OCI-LY1 (cell line): ENCODE measurements around the gene P2RY6.

Source experiments
- H2AFZ ChIP-seq: fragments of 200-600 bp; sonication (generic), shearing (Covaris generic); 2 replicates; pipeline ENCODE4 v1.6.0; 2014; ENCODE audit warnings: antibody characterized with exemption, mild to moderate bottlenecking, low read length
- H3F3A ChIP-seq: fragments of 200-600 bp; sonication (generic), shearing (Covaris generic); 2 replicates; pipeline ENCODE4 v1.6.0; 2014; ENCODE audit warnings: mild to moderate bottlenecking, antibody characterized with exemption, low read length, moderate library complexity; ENCODE audit not compliant: insufficient read depth
- H3K27ac ChIP-seq: fragments of 200-600 bp; sonication (generic); 2 replicates; pipeline ENCODE4 v1.5.1; 2014; ENCODE audit warnings: low read length, mixed run types, mild to moderate bottlenecking, low read depth; ENCODE audit not compliant: poor library complexity, severe bottlenecking
- H3K27me3 ChIP-seq: fragments of 200-600 bp; sonication (generic); 2 replicates; pipeline ENCODE4 v1.6.0; 2014; ENCODE audit warnings: antibody characterized with exemption, mild to moderate bottlenecking, low read length, moderate library complexity; ENCODE audit not compliant: insufficient read depth
- H3K36me3 ChIP-seq: fragments of 200-600 bp; sonication (generic); 2 replicates; pipeline ENCODE4 v1.6.1; 2014; ENCODE audit warnings: mild to moderate bottlenecking, antibody characterized with exemption, low read length, moderate library complexity, mixed read lengths; ENCODE audit not compliant: insufficient read depth
- H3K4me1 ChIP-seq: fragments of 200-600 bp; sonication (generic); 2 replicates; pipeline ENCODE4 v1.5.1; 2014; ENCODE audit warnings: mild to moderate bottlenecking, low read length, moderate library complexity; ENCODE audit not compliant: insufficient read depth, severe bottlenecking
- H3K4me2 ChIP-seq: fragments of 200-600 bp; sonication (generic), shearing (Covaris generic); 2 replicates; pipeline ENCODE4 v1.6.1; 2014; ENCODE audit warnings: low read length
- H3K4me3 ChIP-seq: fragments of 200-600 bp; sonication (generic); 2 replicates; pipeline ENCODE4 v1.5.1; 2014; ENCODE audit warnings: low read length, low read depth, mild to moderate bottlenecking, mixed read lengths; ENCODE audit not compliant: poor library complexity, severe bottlenecking
- H3K79me2 ChIP-seq: fragments of 200-600 bp; shearing (Covaris generic); 2 replicates; pipeline ENCODE4 v1.6.1; 2016; ENCODE audit warnings: mixed run types, low read length, mixed read lengths; ENCODE audit not compliant: insufficient read depth
- H3K9ac ChIP-seq: fragments of 200-600 bp; sonication (generic), shearing (Covaris generic); 2 replicates; pipeline ENCODE4 v1.6.1; 2014; ENCODE audit warnings: mild to moderate bottlenecking, low read length, mixed read lengths
- H3K9me2 ChIP-seq: fragments of 200-600 bp; sonication (generic), shearing (Covaris generic); 2 replicates; pipeline ENCODE4 v1.6.1; 2014; ENCODE audit warnings: low read depth, mild to moderate bottlenecking, low read length, mixed read lengths
- H3K9me3 ChIP-seq: fragments of 200-600 bp; shearing (Covaris generic); 2 replicates; pipeline ENCODE4 v1.6.1; 2014; ENCODE audit warnings: low read length, mixed read lengths
- H4K20me1 ChIP-seq: fragments of 200-600 bp; sonication (generic), shearing (Covaris generic); 2 replicates; pipeline ENCODE4 v1.6.0; 2016; ENCODE audit warnings: mild to moderate bottlenecking, low read length; ENCODE audit not compliant: insufficient read depth
- EZH2 ChIP-seq: fragments of 200-600 bp; sonication (generic), shearing (Covaris generic); IDR thresholded peaks from 2 replicates; pipeline ENCODE4 v1.8.0; 2017; ENCODE audit warnings: borderline replicate concordance, mixed run types, mild to moderate bottlenecking, antibody characterized with exemption, low read length, moderate library complexity, mixed read lengths
- TF ChIP-seq, protein P1 (sequence below): fragments of 200-600 bp; sonication (generic), shearing (Covaris generic); IDR thresholded peaks from 2 replicates; pipeline ENCODE4 v1.5.1; 2017; ENCODE audit warnings: mild to moderate bottlenecking, antibody characterized with exemption, low read length, moderate library complexity, mixed read lengths

P2RY6 gene

DNA sequence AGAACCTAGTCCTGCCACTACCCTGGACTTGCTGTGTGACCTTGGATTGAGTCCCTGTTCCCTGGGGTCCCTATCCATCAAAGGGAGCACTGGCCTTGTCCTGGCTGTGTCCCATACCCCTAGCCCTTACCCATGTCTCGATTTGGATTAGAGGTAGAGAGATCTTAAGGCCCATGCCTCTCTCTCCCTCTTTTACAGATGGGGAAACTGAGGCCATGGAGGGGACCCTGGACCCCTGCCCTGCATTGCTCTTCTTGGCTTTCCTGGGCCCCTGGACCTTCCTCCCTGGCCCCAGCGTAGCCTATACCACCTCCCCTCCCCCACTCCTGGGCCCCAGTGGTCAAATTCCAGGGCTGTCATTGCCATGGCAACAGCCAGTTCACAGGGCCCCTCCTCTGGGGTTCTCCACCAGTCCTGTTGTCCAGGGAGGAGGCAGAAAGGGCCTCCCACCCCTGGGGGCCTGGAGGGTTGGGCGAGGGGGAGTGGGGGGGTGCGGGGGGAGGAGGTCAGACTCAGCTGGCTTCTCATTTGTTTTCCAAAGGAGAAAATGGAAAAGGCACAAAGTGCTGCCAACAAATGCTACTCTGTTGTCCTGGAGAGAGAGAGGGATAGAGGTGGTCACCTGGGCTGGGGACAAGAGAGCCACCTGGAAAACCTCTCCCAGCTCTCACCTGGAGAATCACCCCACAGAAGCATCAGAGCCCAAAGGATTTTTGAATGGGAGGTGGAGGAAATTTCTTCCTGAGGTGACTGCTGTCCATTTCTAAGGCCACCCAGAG lies 59.2 kb downstream of the P2RY6 start:
- TF ChIP-seq, protein P1, sequence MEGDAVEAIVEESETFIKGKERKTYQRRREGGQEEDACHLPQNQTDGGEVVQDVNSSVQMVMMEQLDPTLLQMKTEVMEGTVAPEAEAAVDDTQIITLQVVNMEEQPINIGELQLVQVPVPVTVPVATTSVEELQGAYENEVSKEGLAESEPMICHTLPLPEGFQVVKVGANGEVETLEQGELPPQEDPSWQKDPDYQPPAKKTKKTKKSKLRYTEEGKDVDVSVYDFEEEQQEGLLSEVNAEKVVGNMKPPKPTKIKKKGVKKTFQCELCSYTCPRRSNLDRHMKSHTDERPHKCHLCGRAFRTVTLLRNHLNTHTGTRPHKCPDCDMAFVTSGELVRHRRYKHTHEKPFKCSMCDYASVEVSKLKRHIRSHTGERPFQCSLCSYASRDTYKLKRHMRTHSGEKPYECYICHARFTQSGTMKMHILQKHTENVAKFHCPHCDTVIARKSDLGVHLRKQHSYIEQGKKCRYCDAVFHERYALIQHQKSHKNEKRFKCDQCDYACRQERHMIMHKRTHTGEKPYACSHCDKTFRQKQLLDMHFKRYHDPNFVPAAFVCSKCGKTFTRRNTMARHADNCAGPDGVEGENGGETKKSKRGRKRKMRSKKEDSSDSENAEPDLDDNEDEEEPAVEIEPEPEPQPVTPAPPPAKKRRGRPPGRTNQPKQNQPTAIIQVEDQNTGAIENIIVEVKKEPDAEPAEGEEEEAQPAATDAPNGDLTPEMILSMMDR: no peak
- no peak for TF ChIP-seq EZH2
- no peaks in the 10 kb centered on the region for H3K79me2 ChIP-seq
- H3K4me2 ChIP-seq: no peak overlapping the region
- no peak overlapping the region for H3K4me3 ChIP-seq
- H3K36me3 ChIP-seq: no peaks in the 10 kb centered on the region
- no peaks in the 10 kb centered on the region for H3K4me1 ChIP-seq
- no peaks in the 10 kb centered on the region for H3K27me3 ChIP-seq
- no peak overlapping the region for H2AFZ ChIP-seq
- no peaks in the 10 kb centered on the region for H4K20me1 ChIP-seq
- H3K27ac ChIP-seq: no peak overlapping the region
- H3K9me3 ChIP-seq: no peaks in the 10 kb centered on the region
- no peaks in the 10 kb centered on the region for H3F3A ChIP-seq
- H3K9me2 ChIP-seq: no peaks in the 10 kb centered on the region
- H3K9ac ChIP-seq: no peak overlapping the region

DNA sequence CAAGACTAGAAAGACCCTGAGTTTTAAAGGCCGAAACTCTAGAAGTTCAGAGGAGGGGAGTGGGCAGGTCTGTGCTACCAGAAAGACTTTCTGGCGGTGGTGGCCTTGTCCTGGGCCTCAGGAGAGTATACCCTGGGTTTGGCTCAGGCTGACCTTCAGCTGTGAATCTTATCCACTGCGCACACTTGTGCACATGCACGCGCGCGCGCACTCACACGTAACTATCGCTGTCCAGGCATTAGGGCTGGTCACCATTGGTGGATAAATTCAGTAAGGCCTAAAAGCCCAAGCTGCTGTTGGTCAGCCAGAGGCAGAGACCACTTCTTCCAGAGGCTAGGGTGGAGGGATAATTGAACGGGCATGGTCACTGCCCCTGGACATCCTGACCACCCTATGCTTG lies 61.0 kb downstream of the P2RY6 start:
- Histone ChIP-seq H3K27ac (no peak overlapping the region), H3K9ac (no peak overlapping the region), H3K4me2 (no peak overlapping the region)

DNA sequence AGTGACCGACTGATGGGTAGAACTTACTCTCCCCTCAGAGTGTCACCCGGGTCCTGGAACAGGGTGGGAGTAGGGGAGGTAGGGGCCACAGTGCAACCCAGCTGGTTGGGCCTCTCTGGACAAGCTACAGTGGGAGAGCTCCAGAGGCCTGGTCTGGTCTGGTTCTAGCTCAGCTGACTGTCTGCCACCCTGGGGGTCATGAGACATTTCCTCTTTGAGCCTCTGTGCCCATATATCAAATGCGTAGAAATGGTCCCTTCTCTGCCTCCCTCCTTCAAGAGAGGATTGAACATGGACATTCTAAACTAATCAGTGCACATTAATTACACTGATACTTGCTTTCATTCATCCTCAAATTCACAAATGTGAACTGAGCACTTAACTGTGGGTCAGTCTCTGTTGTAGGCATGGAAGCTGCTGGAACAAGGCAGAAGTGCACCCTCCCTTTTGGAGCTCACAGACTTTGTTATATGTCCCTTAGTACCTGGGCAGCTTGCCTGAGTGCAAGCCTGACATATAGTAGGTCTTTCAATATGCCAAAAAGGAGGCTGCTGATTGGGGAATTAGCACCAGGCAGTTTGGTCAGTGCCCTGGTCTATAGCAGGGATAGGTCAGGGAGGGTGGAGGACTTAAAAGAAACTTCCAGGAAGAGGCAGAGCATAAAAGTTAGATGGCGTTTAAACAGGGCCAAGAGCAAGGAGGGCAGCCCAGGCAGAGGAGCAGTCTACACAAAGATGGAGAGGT lies 61.7 kb downstream of the P2RY6 start:
- H3K27ac ChIP-seq: no peak overlapping the region

More for the DNA sequence above, 61.0 kb downstream of the P2RY6 start:
- H3K4me3 ChIP-seq: no peak overlapping the region
- no peaks in the 10 kb centered on the region for H3K79me2 ChIP-seq
- no peaks in the 10 kb centered on the region for H3K4me1 ChIP-seq
- H4K20me1 ChIP-seq: no peaks in the 10 kb centered on the region
- no peaks in the 10 kb centered on the region for H3K9me2 ChIP-seq
- H3F3A ChIP-seq: no peaks in the 10 kb centered on the region
- no peaks in the 10 kb centered on the region for H3K27me3 ChIP-seq
- no peaks in the 10 kb centered on the region for H3K9me3 ChIP-seq
- TF ChIP-seq, protein P1: no peak
- TF ChIP-seq EZH2: no peak
- H3K36me3 ChIP-seq: no peaks in the 10 kb centered on the region
- no peak overlapping the region for H2AFZ ChIP-seq

More for the DNA sequence above, 61.7 kb downstream of the P2RY6 start:
- Histone ChIP-seq H3K4me1 (no peaks in the 10 kb centered on the region), H3K36me3 (no peaks in the 10 kb centered on the region), H2AFZ (no peak overlapping the region), H3K79me2 (no peaks in the 10 kb centered on the region), H3K9me2 (no peaks in the 10 kb centered on the region), H3K9ac (no peak overlapping the region), H3F3A (no peaks in the 10 kb centered on the region), H3K27me3 (no peaks in the 10 kb centered on the region), H4K20me1 (no peaks in the 10 kb centered on the region), H3K9me3 (no peaks in the 10 kb centered on the region), H3K4me3 (no peak overlapping the region), H3K4me2 (no peak overlapping the region)
- TF ChIP-seq, protein P1: no peak
- TF ChIP-seq EZH2: no peak
